Mononuclear cell (primary cell): ENCODE data around the gene MRPL51. TPM values are rescaled to one million over a fixed set of nuclear protein-coding genes. Genes with fewer than 3 reads are reported as not detected.
"Not testable (repeated sequence)": the region's sequence is repeated elsewhere in the genome, so short reads cannot be mapped to it uniquely, and the experiment has no call there.

Source experiments
- H3K27me3 ChIP-seq: 2 replicates; pipeline ENCODE4 v1.6.0; 2011; ENCODE audit warnings: low read length, control low read depth; ENCODE audit not compliant: insufficient read depth
- H3K4me1 ChIP-seq: 2 replicates; pipeline ENCODE4 v1.5.1; 2011; ENCODE audit warnings: mild to moderate bottlenecking, low read length, control low read depth; ENCODE audit not compliant: insufficient read depth
- H3K4me3 ChIP-seq: 2 replicates; pipeline ENCODE4 v1.5.1; 2011; ENCODE audit warnings: mild to moderate bottlenecking, low read length, moderate library complexity
- H3K9me3 ChIP-seq: 2 replicates; pipeline ENCODE4 v1.5.1; 2011; ENCODE audit warnings: low read depth, mild to moderate bottlenecking, control low read depth, low read length
- total RNA-seq: library from RNA; depleted of rRNA; stranded (reverse); fragments of >200 nt; gene quantifications from one replicate; pipeline ENCODE4 v1.2.3, GENCODE V29; 2012

Gene MRPL51
- 14.7 TPM for total RNA-seq

DNA sequence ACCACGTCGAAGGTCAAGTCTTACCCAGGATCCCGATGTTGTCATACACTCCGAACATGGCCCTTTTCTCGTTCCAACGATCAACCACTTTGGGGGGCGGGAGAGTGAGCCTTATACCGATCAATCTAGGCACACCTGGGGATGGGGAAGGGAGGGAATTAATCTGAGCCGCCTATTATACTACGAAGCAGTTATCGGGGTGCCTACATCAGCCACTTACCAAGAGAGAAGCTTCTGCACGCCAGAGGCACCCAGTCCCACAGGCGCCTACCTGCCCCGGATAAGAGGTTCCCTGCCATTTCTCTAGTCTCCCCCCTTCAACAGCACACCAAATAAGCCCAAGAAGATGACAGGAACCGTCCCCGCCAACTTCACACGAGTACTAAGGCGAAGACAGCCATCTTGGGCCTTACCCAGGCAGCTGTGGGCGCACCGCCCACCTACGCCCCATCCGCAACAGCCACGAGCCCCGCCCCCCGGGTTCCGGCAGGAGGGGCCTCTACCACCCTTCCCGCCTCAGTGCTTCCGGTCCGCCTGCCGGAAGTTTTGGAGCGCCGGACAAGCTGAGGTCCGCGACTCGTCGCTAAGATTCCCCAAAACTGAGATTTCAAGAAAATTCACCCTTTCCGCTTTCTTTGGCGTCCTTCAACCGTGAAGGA lies at the start of gene MRPL51:
Gene MRPL51 (minus strand): TSS at position 425 of the 659 bp plus-strand sequence. CDS start 126 bp downstream, at position 299.
- Histone ChIP-seq H3K27me3 (no peaks in the 10 kb centered on the region), H3K4me3 (peak within 1 kb of the TSS; percentile 88), H3K4me1 (peaks cover 35% of the 10 kb centered on the region)

DNA sequence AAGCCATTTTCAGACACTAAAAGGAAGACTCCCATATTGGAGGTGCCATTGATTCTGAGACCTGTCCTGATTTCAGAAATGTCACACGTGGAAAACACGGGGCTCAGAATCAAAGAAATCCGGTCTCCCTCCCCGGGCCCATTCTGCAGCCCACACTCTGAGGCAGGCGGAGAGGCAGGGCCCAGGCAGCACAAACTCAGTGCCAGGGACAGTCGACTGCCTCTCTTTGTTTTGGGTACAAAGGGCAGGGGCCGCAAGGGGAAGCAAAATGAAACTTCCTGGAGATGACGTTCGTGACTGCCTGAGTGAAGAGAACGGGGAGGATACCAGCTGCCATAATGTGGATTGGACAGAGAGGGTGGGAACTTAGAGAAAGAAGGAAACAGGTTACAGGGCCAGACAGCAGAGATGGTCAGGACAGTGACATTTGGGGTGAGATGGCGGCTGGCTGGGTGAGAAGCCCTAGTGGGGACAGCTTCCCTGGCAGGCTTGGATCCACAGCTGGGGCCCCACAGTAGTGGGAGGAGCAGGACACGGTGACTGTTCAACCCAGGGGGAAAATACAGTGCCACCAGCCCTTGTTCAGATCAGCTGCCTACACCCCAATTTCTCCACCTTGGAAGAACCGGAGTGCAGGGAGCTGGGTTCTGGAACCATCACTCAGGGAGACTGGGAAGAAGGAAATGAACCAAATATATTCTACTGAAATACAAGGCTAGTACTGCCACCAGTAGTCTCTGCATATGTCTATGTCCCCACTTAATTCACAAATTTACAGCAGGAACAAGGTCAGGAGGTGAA lies 49.3 kb upstream of the MRPL51 start:
- Histone ChIP-seq H3K9me3 (no peaks in the 10 kb centered on the region), H3K4me1 (peaks cover 37% of the 10 kb centered on the region), H3K4me3 (no peak overlapping the region), H3K27me3 (no peaks in the 10 kb centered on the region)

More for the DNA sequence above, at the start of gene MRPL51:
- no peaks in the 10 kb centered on the region for H3K9me3 ChIP-seq

DNA sequence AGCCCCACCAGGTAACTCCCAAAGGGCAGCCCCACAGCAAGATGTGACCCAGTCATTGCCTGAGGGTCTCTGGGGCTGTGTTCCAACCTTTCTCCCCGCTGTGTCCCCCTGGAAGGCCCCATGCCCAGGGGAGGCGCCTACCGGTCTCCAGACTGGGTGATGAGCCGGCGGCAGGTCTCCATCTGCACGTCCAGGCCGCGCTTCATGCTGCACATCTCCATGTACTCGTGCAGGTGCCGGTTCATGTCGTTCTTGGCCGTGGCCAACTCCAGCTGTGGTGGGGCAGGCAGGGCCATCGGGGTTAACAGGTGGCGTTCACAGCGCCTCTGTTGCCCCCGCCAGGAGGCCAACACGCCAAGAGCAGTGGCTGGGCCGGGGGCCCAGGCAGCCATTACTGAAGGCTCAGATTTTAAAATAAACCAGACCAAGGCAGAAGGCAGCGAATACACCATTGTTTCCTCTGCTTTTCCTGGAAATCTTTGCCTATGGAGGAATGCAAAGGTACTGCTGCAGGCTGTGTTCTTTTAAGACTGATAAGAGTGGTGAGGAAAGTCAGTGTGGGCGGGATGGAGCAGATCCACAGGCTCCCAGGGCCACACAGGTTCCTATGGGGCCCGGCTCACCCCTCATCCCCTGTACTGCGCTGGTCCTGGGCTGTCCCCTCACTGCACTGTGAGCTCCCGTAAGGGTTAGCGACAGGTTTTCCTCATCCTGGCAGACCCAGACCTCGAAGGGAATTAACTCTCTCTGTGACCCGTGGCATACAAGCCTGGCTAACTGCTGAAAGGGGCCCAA lies 48.5 kb upstream of the MRPL51 start:
- peaks cover 46% of the 10 kb centered on the region for H3K4me1 ChIP-seq
- H3K4me3 ChIP-seq = no peak overlapping the region
- no peaks in the 10 kb centered on the region for H3K27me3 ChIP-seq
- no peaks in the 10 kb centered on the region for H3K9me3 ChIP-seq

DNA sequence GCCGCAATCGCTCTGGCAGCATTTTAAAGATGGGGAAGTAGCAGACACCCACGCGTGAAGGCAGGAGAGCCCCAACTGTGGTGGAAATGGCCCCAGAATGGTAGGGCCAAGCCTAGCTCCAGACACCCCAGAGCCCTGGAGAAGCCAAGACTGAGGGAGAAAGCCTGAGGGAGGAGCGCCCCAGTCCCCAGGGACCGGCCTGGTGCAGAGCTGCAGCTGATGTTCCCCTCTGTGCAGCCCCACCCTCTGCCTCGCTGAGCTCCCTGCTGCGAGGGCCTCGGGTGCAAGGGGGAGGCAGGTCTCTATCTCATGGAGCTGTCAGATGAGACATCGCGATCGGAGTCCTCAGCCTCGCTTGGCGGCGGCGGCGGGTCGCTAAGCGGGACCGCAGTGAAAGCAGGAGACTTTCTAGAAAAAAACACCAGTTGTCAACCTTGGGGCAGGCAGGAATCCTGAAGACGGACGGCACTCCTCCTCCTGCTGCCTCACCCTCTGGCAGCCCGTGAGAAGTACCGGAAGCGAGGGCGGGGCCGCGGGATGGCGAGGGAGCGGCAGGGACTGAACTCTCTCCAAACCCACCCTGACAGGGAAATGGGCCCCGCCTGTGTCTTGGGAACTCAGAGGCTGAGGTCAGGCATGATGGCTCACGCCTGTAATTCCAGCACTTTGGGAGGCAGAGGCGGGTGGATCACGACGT lies 47.3 kb upstream of the MRPL51 start:
- H3K4me3 ChIP-seq = no peak overlapping the region
- H3K27me3 ChIP-seq = no peaks in the 10 kb centered on the region
- no peaks in the 10 kb centered on the region for H3K9me3 ChIP-seq
- peaks cover 57% of the 10 kb centered on the region for H3K4me1 ChIP-seq

DNA sequence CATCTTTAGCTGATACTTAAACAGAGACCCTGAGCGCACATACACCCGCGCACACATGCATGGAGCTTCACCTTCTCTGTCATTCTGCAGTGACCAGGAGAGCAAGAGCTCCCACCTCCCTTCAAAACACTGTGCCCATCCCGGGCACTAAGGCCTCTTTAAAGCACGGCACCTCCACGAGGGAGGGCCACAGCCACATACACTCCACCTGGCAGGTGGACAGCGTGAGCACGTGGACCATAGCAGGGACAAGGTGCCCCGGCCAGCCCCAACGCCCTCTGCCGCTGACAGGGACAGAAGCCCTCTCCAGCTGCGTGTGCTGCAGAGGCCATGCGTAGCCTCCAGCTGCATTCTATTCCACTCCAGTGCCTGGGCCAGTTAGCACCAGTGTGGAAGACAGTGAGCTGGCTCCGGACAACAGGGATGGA lies 46.7 kb upstream of the MRPL51 start:
- no peaks in the 10 kb centered on the region for H3K9me3 ChIP-seq
- no peak overlapping the region for H3K4me3 ChIP-seq
- no peaks in the 10 kb centered on the region for H3K27me3 ChIP-seq
- H3K4me1 ChIP-seq = peaks cover 57% of the 10 kb centered on the region

DNA sequence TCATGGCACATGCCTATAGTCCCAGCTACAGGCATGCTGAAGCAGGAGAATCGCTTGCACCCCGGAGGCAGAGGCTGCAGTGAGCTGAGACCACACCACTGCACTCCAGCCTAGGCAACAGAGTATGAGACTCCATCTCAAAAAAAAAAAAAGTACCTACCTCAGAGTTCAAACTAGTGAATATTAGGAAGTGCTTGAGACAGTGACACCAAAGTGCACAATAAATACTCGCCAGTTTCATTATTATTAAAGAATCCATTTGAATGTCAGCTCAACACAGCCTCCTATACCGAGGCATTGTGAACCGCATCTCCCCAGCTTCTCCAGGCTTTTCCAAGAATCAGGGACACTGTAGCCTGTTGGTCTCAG lies 46.2 kb upstream of the MRPL51 start:
- Histone ChIP-seq H3K9me3 (no peaks in the 10 kb centered on the region), H3K4me3 (no peak overlapping the region), H3K27me3 (no peaks in the 10 kb centered on the region), H3K4me1 (peaks cover 57% of the 10 kb centered on the region)

DNA sequence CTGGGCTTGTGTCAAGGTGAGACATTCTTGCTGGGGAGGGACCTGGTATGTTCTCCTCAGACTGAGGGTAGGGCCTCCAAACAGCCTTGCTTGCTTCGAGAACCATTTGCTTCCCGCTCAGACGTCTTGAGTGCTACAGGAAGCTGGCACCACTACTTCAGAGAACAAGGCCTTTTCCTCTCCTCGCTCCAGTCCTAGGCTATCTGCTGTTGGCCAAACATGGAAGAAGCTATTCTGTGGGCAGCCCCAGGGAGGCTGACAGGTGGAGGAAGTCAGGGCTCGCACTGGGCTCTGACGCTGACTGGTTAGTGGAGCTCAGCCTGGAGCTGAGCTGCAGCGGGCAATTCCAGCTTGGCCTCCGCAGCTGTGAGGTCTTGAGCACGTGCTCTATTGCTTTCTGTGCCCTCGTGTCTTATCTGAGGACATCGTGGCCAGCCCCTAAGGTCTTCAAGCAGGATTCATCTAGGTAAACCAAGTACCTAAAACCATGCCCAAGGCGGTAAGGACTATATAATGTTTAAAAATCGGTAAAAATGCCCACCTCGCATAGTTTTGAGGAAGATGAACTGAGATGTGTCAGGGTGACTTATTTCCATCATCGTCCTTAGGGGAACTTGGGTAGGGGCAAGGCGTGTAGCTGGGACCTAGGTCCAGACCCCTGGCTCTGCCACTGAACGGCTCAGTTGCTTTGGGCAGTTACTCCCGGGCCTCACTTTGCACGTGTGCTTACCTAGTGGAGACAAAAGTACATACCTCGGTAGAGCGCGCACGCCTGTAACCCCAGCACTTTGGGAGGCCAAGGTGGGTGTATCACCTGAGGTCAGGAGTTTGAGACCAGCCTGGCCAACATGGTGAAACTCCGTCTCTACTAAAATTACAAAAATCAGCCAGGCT lies 45.6 kb upstream of the MRPL51 start:
- Histone ChIP-seq H3K9me3 (no peaks in the 10 kb centered on the region), H3K4me1 (peaks cover 62% of the 10 kb centered on the region), H3K27me3 (no peaks in the 10 kb centered on the region), H3K4me3 (no peak overlapping the region)

DNA sequence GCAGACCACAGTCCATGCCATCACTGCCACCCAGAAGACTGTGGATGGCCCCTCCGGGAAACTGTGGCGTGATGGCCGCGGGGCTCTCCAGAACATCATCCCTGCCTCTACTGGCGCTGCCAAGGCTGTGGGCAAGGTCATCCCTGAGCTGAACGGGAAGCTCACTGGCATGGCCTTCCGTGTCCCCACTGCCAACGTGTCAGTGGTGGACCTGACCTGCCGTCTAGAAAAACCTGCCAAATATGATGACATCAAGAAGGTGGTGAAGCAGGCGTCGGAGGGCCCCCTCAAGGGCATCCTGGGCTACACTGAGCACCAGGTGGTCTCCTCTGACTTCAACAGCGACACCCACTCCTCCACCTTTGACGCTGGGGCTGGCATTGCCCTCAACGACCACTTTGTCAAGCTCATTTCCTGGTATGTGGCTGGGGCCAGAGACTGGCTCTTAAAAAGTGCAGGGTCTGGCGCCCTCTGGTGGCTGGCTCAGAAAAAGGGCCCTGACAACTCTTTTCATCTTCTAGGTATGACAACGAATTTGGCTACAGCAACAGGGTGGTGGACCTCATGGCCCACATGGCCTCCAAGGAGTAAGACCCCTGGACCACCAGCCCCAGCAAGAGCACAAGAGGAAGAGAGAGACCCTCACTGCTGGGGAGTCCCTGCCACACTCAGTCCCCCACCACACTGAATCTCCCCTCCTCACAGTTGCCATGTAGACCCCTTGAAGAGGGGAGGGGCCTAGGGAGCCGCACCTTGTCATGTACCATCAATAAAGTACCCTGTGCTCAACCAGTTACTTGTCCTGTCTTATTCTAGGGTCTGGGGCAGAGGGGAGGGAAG lies 44.7 kb upstream of the MRPL51 start:
- H3K4me3 ChIP-seq, H3K27me3 ChIP-seq, H3K9me3 ChIP-seq: not testable (repeated sequence)
- peaks cover 71% of the 10 kb centered on the region for H3K4me1 ChIP-seq

DNA sequence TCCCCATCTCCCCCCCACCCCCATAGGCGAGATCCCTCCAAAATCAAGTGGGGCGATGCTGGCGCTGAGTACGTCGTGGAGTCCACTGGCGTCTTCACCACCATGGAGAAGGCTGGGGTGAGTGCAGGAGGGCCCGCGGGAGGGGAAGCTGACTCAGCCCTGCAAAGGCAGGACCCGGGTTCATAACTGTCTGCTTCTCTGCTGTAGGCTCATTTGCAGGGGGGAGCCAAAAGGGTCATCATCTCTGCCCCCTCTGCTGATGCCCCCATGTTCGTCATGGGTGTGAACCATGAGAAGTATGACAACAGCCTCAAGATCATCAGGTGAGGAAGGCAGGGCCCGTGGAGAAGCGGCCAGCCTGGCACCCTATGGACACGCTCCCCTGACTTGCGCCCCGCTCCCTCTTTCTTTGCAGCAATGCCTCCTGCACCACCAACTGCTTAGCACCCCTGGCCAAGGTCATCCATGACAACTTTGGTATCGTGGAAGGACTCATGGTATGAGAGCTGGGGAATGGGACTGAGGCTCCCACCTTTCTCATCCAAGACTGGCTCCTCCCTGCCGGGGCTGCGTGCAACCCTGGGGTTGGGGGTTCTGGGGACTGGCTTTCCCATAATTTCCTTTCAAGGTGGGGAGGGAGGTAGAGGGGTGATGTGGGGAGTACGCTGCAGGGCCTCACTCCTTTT lies 44.0 kb upstream of the MRPL51 start:
- Histone ChIP-seq H3K27me3 (no peaks in the 10 kb centered on the region), H3K4me1 (peaks cover 79% of the 10 kb centered on the region), H3K4me3 (no peak overlapping the region)

DNA sequence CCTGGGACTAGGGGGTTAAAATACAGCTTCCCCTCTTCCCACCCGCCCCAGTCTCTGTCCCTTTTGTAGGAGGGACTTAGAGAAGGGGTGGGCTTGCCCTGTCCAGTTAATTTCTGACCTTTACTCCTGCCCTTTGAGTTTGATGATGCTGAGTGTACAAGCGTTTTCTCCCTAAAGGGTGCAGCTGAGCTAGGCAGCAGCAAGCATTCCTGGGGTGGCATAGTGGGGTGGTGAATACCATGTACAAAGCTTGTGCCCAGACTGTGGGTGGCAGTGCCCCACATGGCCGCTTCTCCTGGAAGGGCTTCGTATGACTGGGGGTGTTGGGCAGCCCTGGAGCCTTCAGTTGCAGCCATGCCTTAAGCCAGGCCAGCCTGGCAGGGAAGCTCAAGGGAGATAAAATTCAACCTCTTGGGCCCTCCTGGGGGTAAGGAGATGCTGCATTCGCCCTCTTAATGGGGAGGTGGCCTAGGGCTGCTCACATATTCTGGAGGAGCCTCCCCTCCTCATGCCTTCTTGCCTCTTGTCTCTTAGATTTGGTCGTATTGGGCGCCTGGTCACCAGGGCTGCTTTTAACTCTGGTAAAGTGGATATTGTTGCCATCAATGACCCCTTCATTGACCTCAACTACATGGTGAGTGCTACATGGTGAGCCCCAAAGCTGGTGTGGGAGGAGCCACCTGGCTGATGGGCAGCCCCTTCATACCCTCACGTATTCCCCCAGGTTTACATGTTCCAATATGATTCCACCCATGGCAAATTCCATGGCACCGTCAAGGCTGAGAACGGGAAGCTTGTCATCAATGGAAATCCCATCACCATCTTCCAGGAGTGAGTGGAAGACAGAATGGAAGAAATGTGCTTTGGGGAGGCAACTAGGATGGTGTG lies 43.1 kb upstream of the MRPL51 start:
- H3K9me3 ChIP-seq = no peaks in the 10 kb centered on the region
- H3K4me3 ChIP-seq = peak overlapping the region; percentile 97
- no peaks in the 10 kb centered on the region for H3K27me3 ChIP-seq
- peaks cover 78% of the 10 kb centered on the region for H3K4me1 ChIP-seq

More for the DNA sequence above, 44.0 kb upstream of the MRPL51 start:
- H3K9me3 ChIP-seq = no peaks in the 10 kb centered on the region

DNA sequence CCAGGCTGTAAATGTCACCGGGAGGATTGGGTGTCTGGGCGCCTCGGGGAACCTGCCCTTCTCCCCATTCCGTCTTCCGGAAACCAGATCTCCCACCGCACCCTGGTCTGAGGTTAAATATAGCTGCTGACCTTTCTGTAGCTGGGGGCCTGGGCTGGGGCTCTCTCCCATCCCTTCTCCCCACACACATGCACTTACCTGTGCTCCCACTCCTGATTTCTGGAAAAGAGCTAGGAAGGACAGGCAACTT lies 42.6 kb upstream of the MRPL51 start:
- H3K9me3 ChIP-seq = no peaks in the 10 kb centered on the region
- H3K4me1 ChIP-seq = peaks cover 73% of the 10 kb centered on the region
- no peaks in the 10 kb centered on the region for H3K27me3 ChIP-seq
- peak overlapping the region; percentile 97 for H3K4me3 ChIP-seq

DNA sequence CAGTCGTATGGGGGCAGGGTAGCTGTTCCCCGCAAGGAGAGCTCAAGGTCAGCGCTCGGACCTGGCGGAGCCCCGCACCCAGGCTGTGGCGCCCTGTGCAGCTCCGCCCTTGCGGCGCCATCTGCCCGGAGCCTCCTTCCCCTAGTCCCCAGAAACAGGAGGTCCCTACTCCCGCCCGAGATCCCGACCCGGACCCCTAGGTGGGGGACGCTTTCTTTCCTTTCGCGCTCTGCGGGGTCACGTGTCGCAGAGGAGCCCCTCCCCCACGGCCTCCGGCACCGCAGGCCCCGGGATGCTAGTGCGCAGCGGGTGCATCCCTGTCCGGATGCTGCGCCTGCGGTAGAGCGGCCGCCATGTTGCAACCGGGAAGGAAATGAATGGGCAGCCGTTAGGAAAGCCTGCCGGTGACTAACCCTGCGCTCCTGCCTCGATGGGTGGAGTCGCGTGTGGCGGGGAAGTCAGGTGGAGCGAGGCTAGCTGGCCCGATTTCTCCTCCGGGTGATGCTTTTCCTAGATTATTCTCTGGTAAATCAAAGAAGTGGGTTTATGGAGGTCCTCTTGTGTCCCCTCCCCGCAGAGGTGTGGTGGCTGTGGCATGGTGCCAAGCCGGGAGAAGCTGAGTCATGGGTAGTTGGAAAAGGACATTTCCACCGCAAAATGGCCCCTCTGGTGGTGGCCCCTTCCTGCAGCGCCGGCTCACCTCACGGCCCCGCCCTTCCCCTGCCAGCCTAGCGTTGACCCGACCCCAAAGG lies 42.1 kb upstream of the MRPL51 start:
- peaks cover 68% of the 10 kb centered on the region for H3K4me1 ChIP-seq
- no peaks in the 10 kb centered on the region for H3K9me3 ChIP-seq
- H3K4me3 ChIP-seq = peak overlapping the region; percentile 97
- H3K27me3 ChIP-seq = no peaks in the 10 kb centered on the region
